ENCODE measurements around the gene UTS2B. TPM values are rescaled to one million over a fixed set of nuclear protein-coding genes. Genes with fewer than 3 reads are reported as not detected.

UTS2B gene
- total and polyA plus RNA-seq, 11 donors: 0.17 to 1.1 (median 0.43) TPM; not detected in 8

GRCh38 chr3:191347228-191347627 lies 16.9 kb upstream of the UTS2B start:
- ATAC-seq (no peak), DNase-seq (no peak)
- 59 to 77% (median 73%) methylated on average over 3 of the region's 3 CpGs for WGBS, 4 donors
- no peaks in the 10 kb centered on the region for H3K36me3 ChIP-seq
- intact Hi-C loops (cut with DNase I): no loop called here
- H3K4me1 ChIP-seq: peaks cover 5 to 93% (median 68%) of the 10 kb centered on the region in 12 donors
- no peak overlapping the region for H3K4me3 ChIP-seq
- no peaks in the 10 kb centered on the region for H3K9me3 ChIP-seq
- no peak overlapping the region for H3K27ac ChIP-seq
- TF ChIP-seq CTCF (IDR thresholded peaks at IDR 0.05) (no peak), POLR2A (IDR thresholded peaks at IDR 0.05) (no peak)
- H3K27me3 ChIP-seq: no peaks in the 10 kb centered on the region

GRCh38 chr3:191345334-191345733 lies 15.0 kb upstream of the UTS2B start:
- Histone ChIP-seq H3K4me1 (peaks cover 0 to 93% (median 65%) of the 10 kb centered on the region in 12 donors), H3K27ac (no peak overlapping the region), H3K36me3 (no peaks in the 10 kb centered on the region), H3K4me3 (no peak overlapping the region), H3K27me3 (no peaks in the 10 kb centered on the region), H3K9me3 (no peaks in the 10 kb centered on the region)
- intact Hi-C loops (cut with DNase I): no loop called here
- ATAC-seq: no peak
- WGBS, 4 donors: 93 to 95% (median 94%) methylated on average over 5 of the region's 5 CpGs
- DNase-seq: no peak
- no peak for TF ChIP-seq CTCF (IDR thresholded peaks at IDR 0.05)
- TF ChIP-seq POLR2A (IDR thresholded peaks at IDR 0.05): no peak

GRCh38 chr3:191343913-191344312 lies 13.6 kb upstream of the UTS2B start:
- Histone ChIP-seq H3K27me3 (no peaks in the 10 kb centered on the region), H3K9me3 (no peaks in the 10 kb centered on the region), H3K4me1 (peaks cover 0 to 95% (median 70%) of the 10 kb centered on the region in 12 donors), H3K36me3 (no peaks in the 10 kb centered on the region), H3K27ac (no peak overlapping the region), H3K4me3 (no peak overlapping the region)
- no peak for DNase-seq
- no peak for TF ChIP-seq POLR2A (IDR thresholded peaks at IDR 0.05)
- no peak for TF ChIP-seq CTCF (IDR thresholded peaks at IDR 0.05)
- 70 to 79% (median 73%) methylated on average over 5 of the region's 5 CpGs for WGBS, 4 donors
- peak in 1 of 4 donors; percentile 7 for ATAC-seq
- intact Hi-C loops (cut with DNase I): no loop called here

- Histone ChIP-seq H3K9me3 (no peaks in the 10 kb centered on the region), H3K27me3 (no peaks in the 10 kb centered on the region), H3K4me3 (no peak overlapping the region), H3K4me1 (peaks cover 0 to 97% (median 75%) of the 10 kb centered on the region in 12 donors), H3K36me3 (no peaks in the 10 kb centered on the region), H3K27ac (no peak overlapping the region)
- DNase-seq (no peak), ATAC-seq (peak in 1 of 4 donors; percentile 18)
- 77 to 86% (median 80%) methylated on average over 4 of the region's 4 CpGs for WGBS, 4 donors
- intact Hi-C loops (cut with DNase I): no loop called here
- TF ChIP-seq POLR2A (IDR thresholded peaks at IDR 0.05) (no peak), CTCF (IDR thresholded peaks at IDR 0.05) (no peak)
These were observed 12.8 kb upstream of the UTS2B start for GRCh38 chr3:191343115-191343514.
